ENCODE data around the gene SEMA3C.

Gene SEMA3C

GRCh38 chr7:80885757-80886156, 33.1 kb downstream of the SEMA3C start:
- no peak for DNase-seq (ENCODE audit: low read depth, low spot score)

GRCh38 chr7:80884511-80885195, 34.2 kb downstream of the SEMA3C start:
- DNase-seq (ENCODE audit: low read depth, low spot score): no peak

- peak; percentile 84 for DNase-seq (ENCODE audit: low read depth, low spot score)
Measured at GRCh38 chr7:80883154-80884025, 35.5 kb downstream of the SEMA3C start.

- DNase-seq (ENCODE audit: low read depth, low spot score): no peak
Measured at GRCh38 chr7:80882213-80882801, 36.5 kb downstream of the SEMA3C start.

GRCh38 chr7:80881351-80881900, 37.4 kb downstream of the SEMA3C start:
- no peak for DNase-seq (ENCODE audit: low read depth, low spot score)

GRCh38 chr7:80879849-80880248, 39.0 kb downstream of the SEMA3C start:
- DNase-seq (ENCODE audit: low read depth, low spot score): no peak

- no peak for DNase-seq (ENCODE audit: low read depth, low spot score)
Measured at GRCh38 chr7:80876894-80877414, 41.9 kb downstream of the SEMA3C start.

GRCh38 chr7:80875537-80876120, 43.2 kb downstream of the SEMA3C start:
- no peak for DNase-seq (ENCODE audit: low read depth, low spot score)

GRCh38 chr7:80873140-80873539, 45.7 kb downstream of the SEMA3C start:
- no peak for DNase-seq (ENCODE audit: low read depth, low spot score)

GRCh38 chr7:80871228-80871627, 47.6 kb downstream of the SEMA3C start:
- DNase-seq (ENCODE audit: low read depth, low spot score): no peak

- no peak for DNase-seq (ENCODE audit: low read depth, low spot score)
Measured at GRCh38 chr7:80870813-80871212, 48.0 kb downstream of the SEMA3C start.

GRCh38 chr7:80869821-80870751, 48.8 kb downstream of the SEMA3C start:
- DNase-seq (ENCODE audit: low read depth, low spot score): no peak

- no peak for DNase-seq (ENCODE audit: low read depth, low spot score)
Measured at GRCh38 chr7:80869106-80869784, 49.6 kb downstream of the SEMA3C start.

GRCh38 chr7:80868566-80868965, 50.3 kb downstream of the SEMA3C start:
- DNase-seq (ENCODE audit: low read depth, low spot score): no peak

- no peak for DNase-seq (ENCODE audit: low read depth, low spot score)
Measured at GRCh38 chr7:80860554-80860953, 58.3 kb downstream of the SEMA3C start.

- no peak for DNase-seq (ENCODE audit: low read depth, low spot score)
Measured at GRCh38 chr7:80859272-80859970, 59.4 kb downstream of the SEMA3C start.

GRCh38 chr7:80858141-80858903, 60.5 kb downstream of the SEMA3C start:
- no peak for DNase-seq (ENCODE audit: low read depth, low spot score)

GRCh38 chr7:80856769-80857168, 62.1 kb downstream of the SEMA3C start:
- no peak for DNase-seq (ENCODE audit: low read depth, low spot score)
